SK-N-SH treated with all-trans-retinoic acid at 6 μM for 48 hours (cell line): ENCODE data around the gene CIT.

Experiments used
- ATAC-seq: fragments of 200-7000 bp; cut with Tn5 transposase; 3 replicates; pipeline ENCODE4 v1.9.1; 2020; ENCODE audit warnings: mild to moderate bottlenecking, moderate library complexity
- BACH2 ChIP-seq: fragments of 250-450 bp; sonication (Bioruptor Pico); IDR thresholded peaks from 2 replicates; pipeline ENCODE4 v1.9.0; 2021; ENCODE audit warnings: mild to moderate bottlenecking, borderline replicate concordance
- CSDC2 ChIP-seq: fragments of 250-450 bp; sonication (Bioruptor Pico); IDR thresholded peaks from 2 replicates; pipeline ENCODE4 v1.5.0; 2020; ENCODE audit warnings: mild to moderate bottlenecking, moderate library complexity
- CSRNP3 ChIP-seq: fragments of 250-450 bp; sonication (Bioruptor Pico); IDR thresholded peaks from 2 replicates; pipeline ENCODE4 v1.5.1; 2021; ENCODE audit warnings: mild to moderate bottlenecking, moderate library complexity
- ESRRG ChIP-seq: fragments of 250-450 bp; sonication (Bioruptor Pico); IDR thresholded peaks from 2 replicates; pipeline ENCODE4 v1.6.1; 2021; ENCODE audit warnings: mild to moderate bottlenecking
- GLIS3 ChIP-seq: fragments of 250-450 bp; sonication (Bioruptor Pico); IDR thresholded peaks from 2 replicates; pipeline ENCODE4 v1.5.0; 2020; ENCODE audit warnings: mild to moderate bottlenecking, moderate library complexity
- ISL1 ChIP-seq: fragments of 250-450 bp; sonication (Bioruptor Pico); IDR thresholded peaks from 2 replicates; pipeline ENCODE4 v2.1.2; 2022; ENCODE audit warnings: mild to moderate bottlenecking, moderate library complexity
- OSR1 ChIP-seq: fragments of 250-450 bp; sonication (Bioruptor Pico); IDR thresholded peaks from 2 replicates; pipeline ENCODE4 v1.8.0; 2022; ENCODE audit warnings: moderate library complexity, mild to moderate bottlenecking, inconsistent platforms
- PATZ1 ChIP-seq: fragments of 250-450 bp; sonication (Bioruptor Pico); IDR thresholded peaks from 2 replicates; pipeline ENCODE4 v1.8.0; 2020; ENCODE audit warnings: mild to moderate bottlenecking, moderate library complexity, borderline replicate concordance
- POU6F1 ChIP-seq: fragments of 250-450 bp; sonication (Bioruptor Pico); IDR thresholded peaks from 2 replicates; pipeline ENCODE4 v1.8.0; 2021; ENCODE audit warnings: low read depth, mild to moderate bottlenecking, moderate library complexity, borderline replicate concordance
- PPARA ChIP-seq: fragments of 250-450 bp; sonication (Bioruptor Pico); IDR thresholded peaks from 2 replicates; pipeline ENCODE4 v1.5.0; 2020; ENCODE audit warnings: mild to moderate bottlenecking, borderline replicate concordance
- RARB ChIP-seq: fragments of 250-450 bp; sonication (Bioruptor Pico); IDR thresholded peaks from 2 replicates; pipeline ENCODE4 v1.8.0; 2021; ENCODE audit warnings: mild to moderate bottlenecking, moderate library complexity
- SNAI2 ChIP-seq: fragments of 250-450 bp; sonication (Bioruptor Pico); IDR thresholded peaks from 2 replicates; pipeline ENCODE4 v1.5.0; 2020; ENCODE audit warnings: mild to moderate bottlenecking, moderate library complexity
- TCF4 ChIP-seq: fragments of 250-450 bp; sonication (Bioruptor Pico); IDR thresholded peaks from 2 replicates; pipeline ENCODE4 v1.8.0; 2021; ENCODE audit warnings: mild to moderate bottlenecking, moderate library complexity, borderline replicate concordance
- TOX ChIP-seq: fragments of 250-450 bp; sonication (Bioruptor Pico); IDR thresholded peaks from 2 replicates; pipeline ENCODE4 v1.8.0; 2021; ENCODE audit warnings: mild to moderate bottlenecking, moderate library complexity, borderline replicate concordance
- TSHZ2 ChIP-seq: fragments of 250-450 bp; sonication (Bioruptor Pico); IDR thresholded peaks from 2 replicates; pipeline ENCODE4 v1.5.0; 2020; ENCODE audit warnings: mild to moderate bottlenecking, moderate library complexity
- ZC3H10 ChIP-seq: fragments of 250-450 bp; sonication (Bioruptor Pico); IDR thresholded peaks from 2 replicates; pipeline ENCODE4 v1.5.1; 2021; ENCODE audit warnings: mild to moderate bottlenecking, moderate library complexity
- ZFP3 ChIP-seq: fragments of 250-450 bp; sonication (Bioruptor Pico); IDR thresholded peaks from 2 replicates; pipeline ENCODE4 v1.5.0; 2020; ENCODE audit warnings: mild to moderate bottlenecking, moderate library complexity
- ZFP30 ChIP-seq: fragments of 450-650 bp; formaldehyde crosslinking; IDR thresholded peaks from 2 replicates; pipeline ENCODE4 v1.5.0; 2022; ENCODE audit warnings: mild to moderate bottlenecking, moderate library complexity
- ZNF565 ChIP-seq: fragments of 450-650 bp; formaldehyde crosslinking; conservative IDR thresholded peaks from 2 replicates; pipeline ENCODE4 v1.5.0; 2020; ENCODE audit warnings: low read depth, mild to moderate bottlenecking, moderate library complexity
- ZNF70 ChIP-seq: fragments of 450-650 bp; formaldehyde crosslinking; IDR thresholded peaks from 2 replicates; pipeline ENCODE4 v1.5.0; 2020; ENCODE audit warnings: mild to moderate bottlenecking, moderate library complexity
- ZNF8 ChIP-seq: fragments of 450-650 bp; formaldehyde crosslinking; IDR thresholded peaks from 2 replicates; pipeline ENCODE4 v1.5.0; 2020; ENCODE audit warnings: mild to moderate bottlenecking, moderate library complexity

Gene CIT

GRCh38 chr12:119715268-119715620, 161.9 kb downstream of the CIT start:
- ATAC-seq = no peak
- TF ChIP-seq SNAI2 (CRISPR knock-in tag) = no peak
- no peak for TF ChIP-seq RARB (CRISPR knock-in tag)
- TF ChIP-seq ZC3H10 (CRISPR knock-in tag) = no peak
- TF ChIP-seq TOX = no peak
- no peak for TF ChIP-seq ZFP30 (CRISPR knock-in tag)
- TF ChIP-seq PATZ1 (CRISPR knock-in tag) = no peak
- no peak for TF ChIP-seq ESRRG
- TF ChIP-seq OSR1 (CRISPR knock-in tag) = no peak
- TF ChIP-seq TSHZ2 (CRISPR knock-in tag) = no peak
- TF ChIP-seq ZNF70 (CRISPR knock-in tag) = no peak
- TF ChIP-seq GLIS3 = no peak
- no peak for TF ChIP-seq ZNF8 (CRISPR knock-in tag)
- TF ChIP-seq CSDC2 (CRISPR knock-in tag) = no peak

DNA sequence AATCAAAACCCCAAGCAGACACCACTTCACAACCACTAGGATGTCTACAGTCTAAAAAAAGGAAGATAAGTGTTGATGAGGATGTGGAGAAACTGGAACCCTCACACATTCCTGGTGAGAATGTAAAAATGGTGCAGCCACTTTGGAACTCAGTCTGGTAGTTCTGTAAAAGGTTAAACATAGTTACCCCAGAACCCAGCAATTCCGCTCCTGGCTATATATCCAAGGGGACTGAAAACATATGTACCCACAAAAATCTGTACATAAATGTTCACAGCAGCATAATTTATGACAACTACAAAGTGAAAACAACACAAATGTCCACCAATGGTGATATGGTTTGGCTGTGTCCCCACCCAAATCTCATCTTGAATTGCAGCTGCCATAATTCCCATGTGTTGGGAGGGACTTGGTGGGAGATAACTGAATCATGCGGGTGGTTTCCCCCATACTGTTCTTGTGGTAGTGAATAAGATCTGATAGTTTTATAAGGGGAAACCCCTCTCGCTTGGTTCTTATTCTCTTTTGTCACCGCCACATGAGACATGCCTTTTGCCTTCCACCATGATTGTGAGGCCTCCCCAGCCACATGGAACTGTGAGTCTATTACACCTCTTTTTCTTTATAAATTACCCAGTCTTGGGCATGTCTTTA, 162.4 kb downstream of the CIT start:
- ATAC-seq = no peak
- TF ChIP-seq RARB (CRISPR knock-in tag) (no peak), ZNF8 (CRISPR knock-in tag) (no peak), ESRRG (no peak), TOX (no peak), ZFP30 (CRISPR knock-in tag) (no peak), TSHZ2 (CRISPR knock-in tag) (no peak), ZNF565 (CRISPR knock-in tag) (no peak), PPARA (CRISPR knock-in tag) (no peak), ZFP3 (CRISPR knock-in tag) (no peak), ZNF70 (CRISPR knock-in tag) (no peak), CSRNP3 (no peak), PATZ1 (CRISPR knock-in tag) (no peak), POU6F1 (CRISPR knock-in tag) (no peak), GLIS3 (no peak), BACH2 (CRISPR knock-in tag) (no peak), OSR1 (CRISPR knock-in tag) (no peak), TCF4 (CRISPR knock-in tag) (no peak), ISL1 (CRISPR knock-in tag) (no peak)
